K562 (cell line): ENCODE data around the gene KLK15. TPM values are rescaled to one million over a fixed set of nuclear protein-coding genes. Genes with fewer than 3 reads are reported as not detected.

ENCODE experiments used
- ATAC-seq: fragments of 200-7000 bp; cut with Tn5 transposase; 3 replicates; pipeline ENCODE4 v1.9.1; 2020; ENCODE audit warnings: moderate library complexity
- BruUV-seq: library from RNA; stranded (reverse); fragments of 400-500 nt; replicated peaks from 2 replicates; lab custom pipeline; 2021; lab: Mats Ljungman, UMichigan
- CTCF ChIA-PET: fragments of 300-600 bp; formaldehyde crosslinking; extraction: SDS; loops from one replicate; lab custom pipeline; 2021; ENCODE audit warnings: low intra/inter-chr PET ratio; lab: Yijun Ruan, JAX
- POLR2A ChIA-PET: fragments of 300-600, 350-650 bp; sonication (Branson Sonifier 250); formaldehyde crosslinking; extraction: SDS; loops from one replicate; lab custom pipeline; 2021; ENCODE audit warnings: antibody characterized with exemption, inconsistent platforms; lab: Yijun Ruan, JAX
- DNase-seq, 4 experiments: peaks; one replicate each; pipeline versions ENCODE4 v3.0.0 to v3.0.0-alpha.2; 2011 to 2018; ENCODE audit warnings: low spot score in 3 of 4, mixed read lengths in 3 of 4; ENCODE audit errors: extremely low read depth in 1 of 4
- FAIRE-seq: peaks from 2 replicates; lab custom pipeline; 2011; peaks lifted over from hg19 to GRCh38; lab: Jason Lieb, UNC
- H2AFZ ChIP-seq: 2 replicates; pipeline ENCODE4 v1.6.0; 2011; ENCODE audit warnings: low read depth, low read length, control low read depth, inconsistent platforms
- H3K27ac ChIP-seq: fragments of 200-600 bp; 3 replicates; pipeline ENCODE4 v1.8.0; 2011; ENCODE audit warnings: low read depth, mild to moderate bottlenecking, control low read depth, inconsistent platforms, low read length, moderate library complexity, mixed read lengths; ENCODE audit errors: extremely low read depth
- H3K27me3 ChIP-seq, 2 experiments: fragments of 300-600 bp in 1 of 2; 2 replicates in 1 of 2; 3 replicates in 1 of 2; pipeline versions ENCODE4 v1.6.0 to v1.8.0; 2011; ENCODE audit warnings: inconsistent platforms in 2 of 2, low read length in 2 of 2, mild to moderate bottlenecking in 1 of 2, mixed read lengths in 1 of 2, moderate library complexity in 1 of 2; ENCODE audit not compliant: control insufficient read depth in 2 of 2, insufficient read depth in 2 of 2
- H3K36me3 ChIP-seq: fragments of 300-600 bp; 3 replicates; pipeline ENCODE4 v1.8.0; 2011; ENCODE audit warnings: mild to moderate bottlenecking, low read length, inconsistent platforms; ENCODE audit not compliant: control insufficient read depth, insufficient read depth
- H3K4me1 ChIP-seq, 2 experiments: fragments of 200-600 bp in 1 of 2; replicated peaks in 1 of 2; 2 replicates in 1 of 2; 3 replicates in 1 of 2; pipeline versions ENCODE4 v1.5.1 to v1.8.0; 2011; ENCODE audit warnings: inconsistent platforms in 2 of 2, low read length in 2 of 2, mild to moderate bottlenecking in 1 of 2, mixed read lengths in 1 of 2, moderate library complexity in 1 of 2; ENCODE audit not compliant: control insufficient read depth in 2 of 2, insufficient read depth in 2 of 2
- H3K4me2 ChIP-seq: 2 replicates; pipeline ENCODE4 v1.6.1; 2011; ENCODE audit warnings: low read length, control low read depth, inconsistent platforms, mixed read lengths; ENCODE audit not compliant: insufficient read depth
- H3K4me3 ChIP-seq: fragments of 200-600 bp; sonication (generic), shearing (Covaris generic); 2 replicates; pipeline ENCODE4 v1.5.1; 2016; ENCODE audit warnings: control low read depth, inconsistent platforms
- H3K79me2 ChIP-seq: fragments of 200-600 bp; 3 replicates; pipeline ENCODE4 v1.8.0; 2011; ENCODE audit warnings: low read length, inconsistent platforms; ENCODE audit not compliant: control insufficient read depth, insufficient read depth
- H3K9ac ChIP-seq, 2 experiments: 2 replicates each; pipeline versions ENCODE4 v1.6.0 to v1.6.1; 2011; ENCODE audit warnings: low read depth in 2 of 2, low read length in 2 of 2, control low read depth in 1 of 2, inconsistent platforms in 1 of 2, mild to moderate bottlenecking in 1 of 2, mixed read lengths in 1 of 2; ENCODE audit not compliant: insufficient read depth in 1 of 2
- H3K9me1 ChIP-seq: one replicate; pipeline ENCODE4 v1.6.0; 2011; ENCODE audit warnings: inconsistent platforms, mild to moderate bottlenecking, low read length, moderate library complexity; ENCODE audit not compliant: control insufficient read depth, insufficient read depth
- H3K9me3 ChIP-seq: replicated peaks from 2 replicates; pipeline ENCODE4 v1.5.1; 2011; ENCODE audit warnings: low read depth, low read length, inconsistent platforms; ENCODE audit not compliant: control insufficient read depth, insufficient read depth
- H4K20me1 ChIP-seq: replicated peaks from 2 replicates; pipeline ENCODE4 v1.6.1; 2011; ENCODE audit warnings: low read length, inconsistent platforms, mixed read lengths; ENCODE audit not compliant: control insufficient read depth, insufficient read depth
- ARID4B ChIP-seq: sonication (generic); formaldehyde crosslinking; IDR thresholded peaks from 2 replicates; pipeline ENCODE4 v1.8.0; 2022; ENCODE audit warnings: mild to moderate bottlenecking, missing genetic modification reagents
- KDM5B ChIP-seq: fragments of 200-600 bp; sonication (generic); IDR thresholded peaks from 2 replicates; pipeline ENCODE4 v1.6.1; 2012; ENCODE audit warnings: low read depth, mild to moderate bottlenecking, moderate library complexity, low read length, control low read depth, inconsistent platforms; ENCODE audit not compliant: insufficient replicate concordance
- PML ChIP-seq: IDR thresholded peaks from 2 replicates; pipeline ENCODE4 v1.6.1; 2012; ENCODE audit warnings: low read length, inconsistent platforms
- POLR2A ChIP-seq: fragments of 450-650 bp; conservative IDR thresholded peaks from 2 replicates; pipeline ENCODE4 v1.6.1; 2016
- POLR2G ChIP-seq: fragments of 200-400 bp; formaldehyde crosslinking; IDR thresholded peaks from 2 replicates; pipeline ENCODE4 v1.6.1; 2017; ENCODE audit warnings: low read depth, mild to moderate bottlenecking, antibody characterized with exemption, low read length, moderate library complexity
- PURB ChIP-seq: sonication (generic); formaldehyde crosslinking; IDR thresholded peaks from 2 replicates; pipeline ENCODE4 v1.9.0; 2021; ENCODE audit warnings: low read depth, mild to moderate bottlenecking, missing genetic modification reagents
- RBFOX2 ChIP-seq: fragments of 200-400 bp; formaldehyde crosslinking; IDR thresholded peaks from 2 replicates; pipeline ENCODE4 v1.6.1; 2017; ENCODE audit warnings: low read depth, mild to moderate bottlenecking, low read length, moderate library complexity
- RBM22 ChIP-seq: fragments of 200-400 bp; formaldehyde crosslinking; IDR thresholded peaks from 2 replicates; pipeline ENCODE4 v1.6.1; 2018; ENCODE audit warnings: low read length, low read depth; ENCODE audit not compliant: poor library complexity, severe bottlenecking
- SMAD2 ChIP-seq: fragments of 150-350 bp; IDR thresholded peaks from 2 replicates; pipeline ENCODE4 v1.6.1; 2014; ENCODE audit warnings: low read depth, mild to moderate bottlenecking, low read length
- ZNF232 ChIP-seq: sonication (generic); formaldehyde crosslinking; IDR thresholded peaks from 2 replicates; pipeline ENCODE4 v1.8.0; 2022; ENCODE audit warnings: mild to moderate bottlenecking, missing genetic modification reagents
- WGBS: fragments of 100-300 bp; shearing (Covaris generic); methylation state at CpG from one replicate; pipeline ENCODE4 v1.1.6; 2016; ENCODE audit warnings: low coverage, mixed read lengths; ENCODE audit not compliant: insufficient coverage; ENCODE audit errors: missing lambda C conversion rate; 5-methylcytosine and 5-hydroxymethylcytosine counted together
- in situ Hi-C: fragments of 300-500 bp; cut with MboI; formaldehyde crosslinking; loops from 4 replicates; pipeline ENCODE4 v1.15.0; 2018; ENCODE audit warnings: inconsistent platforms, mixed read lengths
- intact Hi-C: fragments of 100-400 bp; cut with micrococcal nuclease; formaldehyde crosslinking; loops from 2 replicates; pipeline ENCODE4 v1.14.2; 2022
- polyA plus RNA-seq, 8 experiments: library from polyadenylated mRNA; depleted of rRNA in 4 of 8; stranded (reverse) in 5 of 8; unstranded in 3 of 8; fragments of >200 nt; fragmentation: Nextera tagmentation in 2 of 8; fragmentation: Illumina TruSeq in 1 of 8; extraction: Ambion mirVana in 2 of 8; extraction: Trizol in 1 of 8; gene quantifications; 2 replicates each; pipeline versions ENCODE4 v1.2.1 to v1.2.3, GENCODE V29; 2011 to 2014; ENCODE audit warnings: inconsistent platforms in 1 of 8, missing spikeins in 1 of 8
- total RNA-seq, 7 experiments: library from RNA; depleted of rRNA in 6 of 7; stranded (reverse); fragments of >200 nt in 6 of 7; fragmentation: Illumina TruSeq in 2 of 7; extraction: Trizol in 2 of 7; gene quantifications; 2 replicates each; pipeline versions ENCODE4 v1.2.1 to v1.2.3, GENCODE V29; 2011 to 2021; ENCODE audit warnings: low replicate concordance in 1 of 7

Gene KLK15
- total and polyA plus RNA-seq, 9 of the 15 experiments (the other 6 are each of a cell fraction or from before 2014, with no cell fraction given): not detected

DNA sequence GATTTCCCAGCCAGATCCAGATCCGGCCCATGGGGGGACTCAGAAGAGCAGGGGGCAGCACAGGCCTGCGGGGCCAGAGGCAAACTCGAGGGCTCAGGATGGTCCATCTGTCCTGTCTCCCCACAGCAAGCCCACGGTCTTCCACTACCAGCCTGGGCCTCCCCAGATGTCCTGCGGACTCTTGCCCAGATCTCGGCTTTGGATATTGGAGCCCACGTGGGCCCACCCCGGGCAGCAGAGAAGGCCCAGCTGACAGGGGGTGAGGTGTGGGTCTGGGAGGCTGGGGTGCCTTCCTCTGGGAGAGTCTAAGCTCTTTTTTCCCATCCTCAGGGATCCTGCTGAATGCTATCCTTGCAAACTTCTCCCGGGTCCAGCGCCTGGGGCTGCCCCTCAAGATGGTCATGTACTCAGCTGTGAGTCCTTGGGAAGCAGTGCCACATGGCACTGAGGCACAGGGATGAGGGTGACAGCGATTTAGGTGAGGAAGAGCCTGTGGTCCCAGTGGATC lies 39.8 kb downstream of the KLK15 start:
- no peak overlapping the region for H3K27ac ChIP-seq
- in situ Hi-C loops: loop anchor here (5.0 kb wide), 2 partner anchors 79 to 124 kb away; partner anchors contain the start of gene KLK2
- H4K20me1 ChIP-seq: peaks cover 35% of the 10 kb centered on the region
- intact Hi-C loops: loop anchor here (1.0 to 2.0 kb wide), 2 partner anchors 77 to 129 kb away; no protein-coding TSS in a partner anchor
- H3K9me1 ChIP-seq: peaks cover 15% of the 10 kb centered on the region
- peaks cover 7 to 55% of the 10 kb centered on the region in 2 experiments; a peak in 4 of 5 replicates for H3K4me1 ChIP-seq
- no peak for ATAC-seq
- CTCF ChIA-PET: interaction anchor here (0.7 to 1.8 kb wide), 3 partner anchors 77 to 381 kb away, joined by 3 to 4 read pairs (median 4); no protein-coding TSS in a partner anchor
- peak overlapping the region in 1 of 2 experiments; percentile 12; a peak in 1 of 4 replicates for H3K9ac ChIP-seq
- H3K79me2 ChIP-seq: no peaks in the 10 kb centered on the region
- FAIRE-seq: no peak
- H3K27me3 ChIP-seq: no peaks in the 10 kb centered on the region
- no TSS peak for BruUV-seq
- 51% methylated on average over 9 of the region's 11 CpGs for WGBS
- H3K36me3 ChIP-seq: peaks cover 31% of the 10 kb centered on the region; the same call in 2 of the 3 replicates
- no peak overlapping the region for H3K4me2 ChIP-seq
- TF ChIP-seq PML: peak; percentile 21; the same call in 1 of the 2 replicates
- peak; percentile 23 for TF ChIP-seq KDM5B
- TF ChIP-seq POLR2A: peak; percentile 8
- no peak for TF ChIP-seq ZNF232 (CRISPR knock-in tag)
- 0 out of 2 replicates have a peak, but pooled peaks have one; percentile 27 for TF ChIP-seq ARID4B (CRISPR knock-in tag)
- no peak for TF ChIP-seq SMAD2
- TF ChIP-seq RBFOX2: 0 out of 2 replicates have a peak, but pooled peaks have one; percentile 17
- TF ChIP-seq RBM22: peak; percentile 64
- TF ChIP-seq POLR2G: peak; percentile 87
- no peak for TF ChIP-seq PURB (CRISPR knock-in tag)
- DNase-seq: peak in 1 of 4 experiments; percentile 28
- no peak overlapping the region for H2AFZ ChIP-seq
- H3K4me3 ChIP-seq: no peak overlapping the region
- H3K9me3 ChIP-seq: no peaks in the 10 kb centered on the region
- POLR2A ChIA-PET: interaction anchor here (0.6 to 3.7 kb wide), 11 partner anchors 10 to 155 kb away, joined by 3 to 58 read pairs (median 4); no protein-coding TSS in a partner anchor
